ENCODE data around the gene MARCHF9. TPM values are rescaled to one million over a fixed set of nuclear protein-coding genes. Genes with fewer than 3 reads are reported as not detected.
"Not testable (repeated sequence)": the region's sequence is repeated elsewhere in the genome, so short reads cannot be mapped to it uniquely, and the experiment has no call there.

MARCHF9 gene, protein sequence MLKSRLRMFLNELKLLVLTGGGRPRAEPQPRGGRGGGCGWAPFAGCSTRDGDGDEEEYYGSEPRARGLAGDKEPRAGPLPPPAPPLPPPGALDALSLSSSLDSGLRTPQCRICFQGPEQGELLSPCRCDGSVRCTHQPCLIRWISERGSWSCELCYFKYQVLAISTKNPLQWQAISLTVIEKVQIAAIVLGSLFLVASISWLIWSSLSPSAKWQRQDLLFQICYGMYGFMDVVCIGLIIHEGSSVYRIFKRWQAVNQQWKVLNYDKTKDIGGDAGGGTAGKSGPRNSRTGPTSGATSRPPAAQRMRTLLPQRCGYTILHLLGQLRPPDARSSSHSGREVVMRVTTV
- 1 to 10 TPM; 1.7 to 4.4 (median 3.7) TPM for polyA plus RNA-seq

DNA sequence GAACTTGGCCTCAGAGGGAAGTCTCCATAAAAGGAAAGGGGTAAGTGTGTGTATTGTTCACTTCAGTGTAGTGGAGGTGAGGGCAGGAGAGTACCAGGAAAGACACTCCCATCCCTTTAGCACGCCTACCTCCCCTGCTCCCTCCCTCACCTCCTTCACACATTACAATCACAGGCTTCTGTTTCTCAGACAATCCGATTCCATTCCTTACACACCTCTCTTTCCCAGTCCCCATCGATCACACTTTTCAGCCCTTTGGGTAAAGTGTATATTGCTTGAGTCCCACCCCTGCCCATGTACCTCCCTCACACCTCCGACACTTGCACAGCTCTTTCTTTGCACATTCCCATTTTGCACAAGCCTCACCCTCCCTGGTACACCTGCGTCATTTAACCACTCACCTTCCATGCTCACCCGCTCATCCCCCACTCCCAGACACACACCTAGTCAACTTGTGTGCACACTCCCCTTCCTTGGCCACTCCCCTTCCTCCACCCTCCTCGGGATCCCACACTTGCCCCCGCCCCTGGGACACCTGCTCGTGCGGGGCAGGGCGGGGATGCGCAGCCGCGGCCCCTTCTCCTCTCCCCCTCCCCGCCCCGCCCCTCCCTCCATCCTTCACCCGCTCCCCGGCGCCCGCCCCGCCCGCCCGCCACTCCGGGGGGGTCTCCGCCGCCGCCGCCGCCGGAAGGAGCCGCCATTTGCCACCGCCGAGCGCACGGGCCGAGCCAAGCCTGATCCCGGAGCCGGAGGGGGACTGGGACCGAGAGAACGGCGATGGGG is at the start of gene MARCHF9:
Gene MARCHF9 (plus strand): TSS at position 693 of the 783 bp plus-strand sequence. CDS start 426 bp downstream, outside the sequence.
- DNase-seq, result peak; percentile 57 to 62 (median 59)
- Mint-ChIP-seq H3K4me1 (peaks cover 53 to 65% of the 10 kb centered on the region in 2 donors), H3K27ac (peak within 1 kb of the TSS; percentile 89 to 99 (median 96)), H3K9me3 (no peaks in the 10 kb centered on the region), H3K27me3 (ENCODE audit: low read depth in 3 of 3) (peaks cover 6 to 13% (median 9%) of the 10 kb centered on the region in 3 donors), H3K4me3 (peak within 1 kb of the TSS; percentile 89 to 96 (median 94)), H3K36me3 (peaks cover 0 to 3% (median 3%) of the 10 kb centered on the region in 3 donors)

DNA sequence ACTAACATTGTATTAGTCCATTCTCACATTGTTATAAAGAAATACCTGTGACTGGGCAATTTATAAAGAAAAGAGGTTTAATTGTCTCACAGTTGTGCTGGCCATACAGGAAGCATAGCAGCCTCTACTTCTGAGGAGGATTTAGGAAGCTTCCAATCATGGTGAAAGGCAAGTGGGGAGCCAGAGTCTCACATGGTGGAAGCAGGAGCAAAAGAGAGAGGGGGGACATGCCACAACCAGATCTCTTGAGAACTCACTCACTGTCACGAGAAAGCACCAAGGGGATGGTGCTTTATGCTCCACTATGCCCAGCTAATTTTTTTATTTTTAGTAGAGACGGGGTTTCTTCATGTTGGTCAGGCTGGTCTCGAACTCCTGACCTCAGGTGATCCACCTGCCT is 47.7 kb upstream of the MARCHF9 start:
- DNase-seq, result no peak
- Mint-ChIP-seq H3K4me1 (no peaks in the 10 kb centered on the region), H3K36me3 (peaks cover 27 to 63% (median 47%) of the 10 kb centered on the region in 3 donors), H3K27me3 (ENCODE audit: low read depth in 3 of 3) (no peaks in the 10 kb centered on the region), H3K4me3 (no peak overlapping the region), H3K27ac (no peak overlapping the region), H3K9me3 (peaks cover 0 to 5% (median 1%) of the 10 kb centered on the region in 6 donors)

DNA sequence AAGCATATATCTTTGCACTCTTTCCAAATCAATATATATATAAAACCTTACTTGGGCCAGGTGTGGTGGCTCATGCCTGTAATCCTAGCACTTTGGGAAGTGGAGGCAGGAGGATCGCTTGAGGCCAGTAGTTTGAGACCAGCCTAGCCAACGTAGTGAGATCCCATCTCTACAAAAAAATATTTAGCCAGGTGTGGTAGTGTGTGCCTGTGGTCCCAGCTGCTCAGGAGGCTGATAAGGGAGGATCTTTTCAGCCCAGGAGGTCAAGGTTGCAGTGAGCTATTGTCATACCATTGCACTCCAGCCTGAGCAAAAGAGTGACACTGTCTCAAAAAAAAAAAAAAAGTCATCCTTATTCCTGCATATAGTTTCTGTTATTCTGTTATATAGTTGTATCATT is 46.6 kb upstream of the MARCHF9 start:
- no peaks in the 10 kb centered on the region for H3K4me1 Mint-ChIP-seq
- no peak overlapping the region for H3K4me3 Mint-ChIP-seq
- no peak for DNase-seq
- H3K27ac Mint-ChIP-seq, result no peak overlapping the region
- H3K36me3 Mint-ChIP-seq, result peaks cover 22 to 59% (median 39%) of the 10 kb centered on the region in 3 donors
- no peaks in the 10 kb centered on the region for H3K27me3 Mint-ChIP-seq (ENCODE audit: low read depth in 3 of 3)
- peaks cover 0 to 5% (median 1%) of the 10 kb centered on the region in 6 donors for H3K9me3 Mint-ChIP-seq

DNA sequence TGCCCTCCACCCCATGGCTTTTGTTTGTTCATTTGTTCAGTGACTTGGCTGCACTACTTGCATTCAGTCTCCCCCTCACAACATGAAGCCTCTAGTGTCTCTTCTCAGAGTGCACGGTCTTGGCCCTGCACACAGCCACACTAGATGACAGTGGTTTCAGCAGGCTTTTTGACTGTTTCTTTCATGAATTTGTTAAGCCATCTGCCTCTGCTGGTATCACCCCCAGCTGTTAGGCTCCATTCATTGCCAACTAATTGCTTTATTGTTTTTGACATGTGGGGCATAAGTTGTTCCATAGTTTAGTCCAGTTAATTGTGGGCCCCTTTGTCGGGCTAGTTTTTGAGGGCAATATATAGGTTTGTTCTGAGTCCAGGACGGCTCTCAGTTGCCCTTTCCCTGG is 42.2 kb upstream of the MARCHF9 start:
- H3K36me3 Mint-ChIP-seq, result peaks cover 10 to 35% (median 13%) of the 10 kb centered on the region in 3 donors
- H3K27ac Mint-ChIP-seq, result no peak overlapping the region
- no peaks in the 10 kb centered on the region for H3K9me3 Mint-ChIP-seq
- H3K4me1 Mint-ChIP-seq, result no peaks in the 10 kb centered on the region
- no peak overlapping the region for H3K4me3 Mint-ChIP-seq
- no peaks in the 10 kb centered on the region for H3K27me3 Mint-ChIP-seq (ENCODE audit: low read depth in 3 of 3)
- no peak for DNase-seq

DNA sequence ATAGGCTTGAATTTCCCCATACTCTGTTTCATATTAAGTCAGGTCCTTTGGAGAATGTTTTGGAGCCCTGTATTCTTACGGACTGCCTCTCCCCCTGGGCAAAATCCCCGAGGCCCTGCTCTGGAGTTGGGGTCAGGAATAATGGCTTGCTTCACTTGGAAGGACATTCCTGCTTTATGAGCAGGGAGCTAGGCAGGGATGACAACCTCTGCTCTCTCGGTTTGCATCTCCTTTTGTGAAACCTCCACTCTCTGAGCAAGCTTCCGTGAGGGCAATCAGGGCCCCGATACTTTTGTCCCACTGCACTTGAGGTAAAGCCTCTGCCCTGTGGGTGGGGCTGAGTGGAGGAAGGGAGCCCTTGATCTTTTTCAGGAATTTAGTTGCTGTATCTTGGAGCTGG is 41.7 kb upstream of the MARCHF9 start:
- no peaks in the 10 kb centered on the region for H3K9me3 Mint-ChIP-seq
- H3K36me3 Mint-ChIP-seq, result peaks cover 14 to 39% (median 16%) of the 10 kb centered on the region in 3 donors
- no peaks in the 10 kb centered on the region for H3K4me1 Mint-ChIP-seq
- no peak overlapping the region for H3K4me3 Mint-ChIP-seq
- no peak for DNase-seq
- no peak overlapping the region for H3K27ac Mint-ChIP-seq
- H3K27me3 Mint-ChIP-seq (ENCODE audit: low read depth in 3 of 3), result no peaks in the 10 kb centered on the region

DNA sequence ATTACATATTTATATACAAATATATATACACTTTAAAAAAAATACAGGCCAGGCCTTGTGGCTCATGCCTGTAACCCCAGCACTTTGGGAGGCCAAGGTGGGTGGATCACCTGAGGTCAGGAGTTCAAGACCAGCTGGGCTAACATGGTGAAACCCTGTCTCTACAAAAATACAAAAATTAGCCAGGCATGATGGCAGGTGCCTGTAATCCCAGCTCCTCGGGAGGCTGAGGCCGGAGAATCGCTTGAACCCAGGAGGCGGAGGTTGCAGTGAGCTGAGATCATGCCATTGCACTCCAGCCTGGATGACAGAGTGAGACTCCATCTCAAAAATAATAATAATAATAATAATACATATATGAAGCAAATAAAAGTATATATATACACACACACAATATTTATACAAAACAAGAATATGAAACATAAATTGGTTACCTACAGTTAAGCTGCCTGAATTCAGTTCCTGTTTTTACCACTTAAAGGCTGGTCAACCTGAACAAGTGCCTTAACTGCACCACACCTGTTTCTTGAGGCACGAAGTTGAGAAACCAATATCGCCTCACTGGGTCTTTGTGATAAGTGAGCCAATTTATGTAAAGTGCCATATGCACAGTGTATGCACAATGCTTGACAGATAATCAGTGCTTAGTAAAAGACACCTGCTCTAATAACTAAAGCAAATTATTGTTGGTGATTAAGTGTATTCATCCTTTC is 39.7 kb upstream of the MARCHF9 start:
- H3K4me3 Mint-ChIP-seq; H3K9me3 Mint-ChIP-seq; DNase-seq; H3K27me3 Mint-ChIP-seq (ENCODE audit: low read depth in 3 of 3); H3K4me1 Mint-ChIP-seq; H3K27ac Mint-ChIP-seq: not testable (repeated sequence)
- peaks cover 21 to 48% (median 24%) of the 10 kb centered on the region in 3 donors for H3K36me3 Mint-ChIP-seq

DNA sequence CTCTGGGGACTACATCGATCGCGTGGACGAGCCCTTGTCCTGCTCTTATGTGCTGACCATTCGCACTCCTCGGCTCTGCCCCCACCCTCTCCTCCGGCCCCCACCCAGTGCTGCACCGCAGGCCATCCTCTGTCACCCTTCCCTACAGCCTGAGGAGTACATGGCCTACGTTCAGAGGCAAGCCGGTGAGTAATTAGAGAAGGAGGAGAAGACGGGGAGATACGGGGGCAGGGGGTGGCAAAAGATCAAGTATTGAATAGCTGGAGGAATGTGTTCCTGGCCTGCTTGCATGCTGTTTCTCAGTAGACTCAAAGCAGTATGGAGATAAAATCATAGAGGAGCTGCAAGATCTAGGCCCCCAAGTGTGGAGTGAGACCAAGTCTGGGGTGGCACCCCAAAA is 39.1 kb upstream of the MARCHF9 start:
- H3K27ac Mint-ChIP-seq, result no peak overlapping the region

DNA sequence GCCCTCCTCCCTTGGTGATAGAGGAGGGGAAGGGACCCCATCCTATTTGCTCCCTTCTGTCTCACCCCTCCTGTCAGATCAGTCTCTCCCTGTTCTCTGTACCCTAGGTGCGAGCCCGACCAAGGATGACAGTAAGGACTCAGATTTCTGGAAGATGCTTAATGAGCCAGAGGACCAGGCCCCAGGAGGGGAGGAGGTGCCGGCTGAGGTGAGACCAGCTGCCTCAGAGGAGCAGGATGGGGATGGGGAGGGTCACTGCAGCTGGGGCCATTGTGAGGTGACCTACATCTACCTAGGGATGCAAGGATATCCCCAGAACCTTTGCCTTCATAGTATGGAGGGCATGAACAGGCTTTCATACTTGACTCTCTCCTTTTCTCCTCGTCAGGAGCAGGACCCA is 38.6 kb upstream of the MARCHF9 start:
- Mint-ChIP-seq H3K4me1 (no peaks in the 10 kb centered on the region), H3K27ac (peak overlapping the region in 1 of 6 donors; percentile 22), H3K36me3 (peaks cover 20 to 45% (median 21%) of the 10 kb centered on the region in 3 donors), H3K27me3 (ENCODE audit: low read depth in 3 of 3) (peaks cover 0 to 2% (median 0%) of the 10 kb centered on the region in 3 donors), H3K9me3 (no peaks in the 10 kb centered on the region), H3K4me3 (no peak overlapping the region)
- no peak for DNase-seq

More for the DNA sequence above, 39.1 kb upstream of the MARCHF9 start:
- H3K9me3 Mint-ChIP-seq, result no peaks in the 10 kb centered on the region
- H3K4me3 Mint-ChIP-seq, result no peak overlapping the region
- peaks cover 21 to 46% (median 24%) of the 10 kb centered on the region in 3 donors for H3K36me3 Mint-ChIP-seq
- DNase-seq, result no peak
- H3K4me1 Mint-ChIP-seq, result no peaks in the 10 kb centered on the region
- no peaks in the 10 kb centered on the region for H3K27me3 Mint-ChIP-seq (ENCODE audit: low read depth in 3 of 3)

DNA sequence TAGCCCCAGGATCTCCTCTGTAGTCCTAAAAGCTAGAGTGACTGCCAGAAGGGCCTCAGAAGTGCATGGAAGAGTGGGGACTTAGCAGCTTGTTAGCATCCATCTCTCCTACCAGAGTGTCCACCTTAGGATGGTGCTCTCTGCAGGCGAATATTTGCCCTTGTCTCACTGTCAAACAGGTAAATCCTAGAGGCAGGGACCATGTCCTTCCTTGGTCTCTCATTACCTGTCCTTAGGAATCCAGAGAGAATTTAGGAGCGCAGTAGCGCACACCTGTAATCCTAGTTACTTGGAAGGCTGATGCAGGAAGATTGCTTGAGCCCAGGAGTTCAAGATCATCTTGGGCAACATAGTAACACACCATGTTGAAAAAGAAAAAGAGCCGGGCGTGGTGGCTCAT is 37.8 kb upstream of the MARCHF9 start:
- Mint-ChIP-seq H3K4me1 (peaks cover 0 to 2% of the 10 kb centered on the region in 2 donors), H3K27me3 (ENCODE audit: low read depth in 3 of 3) (peaks cover 0 to 3% (median 2%) of the 10 kb centered on the region in 3 donors), H3K9me3 (no peaks in the 10 kb centered on the region), H3K4me3 (no peak overlapping the region), H3K36me3 (peaks cover 13 to 41% (median 18%) of the 10 kb centered on the region in 3 donors), H3K27ac (no peak overlapping the region)
- no peak for DNase-seq

DNA sequence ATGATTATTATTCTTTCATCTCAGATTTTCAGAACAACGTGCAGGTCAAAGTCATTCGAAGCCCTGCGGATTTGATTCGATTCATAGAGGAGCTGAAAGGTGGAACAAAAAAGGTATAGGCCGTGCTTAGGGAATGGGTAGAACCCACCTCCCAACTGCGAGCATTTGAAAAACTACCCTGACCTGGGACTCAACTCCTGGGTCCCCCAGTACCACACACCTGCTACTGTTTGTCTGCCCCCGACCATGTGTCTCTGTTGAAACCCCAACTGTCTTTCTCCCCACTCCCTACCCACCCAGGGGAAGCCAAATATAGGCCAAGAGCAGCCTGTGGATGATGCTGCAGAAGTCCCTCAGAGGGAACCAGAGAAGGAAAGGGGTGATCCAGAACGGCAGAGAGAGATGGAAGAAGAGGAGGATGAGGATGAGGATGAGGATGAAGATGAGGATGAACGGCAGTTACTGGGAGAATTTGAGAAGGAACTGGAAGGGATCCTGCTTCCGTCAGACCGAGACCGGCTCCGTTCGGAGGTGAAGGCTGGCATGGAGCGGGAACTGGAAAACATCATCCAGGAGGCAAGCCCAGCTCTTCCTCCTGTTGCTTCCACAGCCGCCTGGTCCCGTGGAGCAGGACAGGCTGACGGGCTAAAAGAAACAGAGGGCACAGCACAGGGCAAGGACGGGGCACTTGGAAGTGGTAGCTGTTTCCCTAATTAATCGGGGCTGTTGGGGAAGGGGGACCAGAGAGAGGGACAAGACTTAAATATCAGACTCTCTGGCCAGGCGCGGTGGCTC is 36.9 kb upstream of the MARCHF9 start:
- peak overlapping the region in 1 of 6 donors; percentile 72 for H3K27ac Mint-ChIP-seq
- no peak overlapping the region for H3K4me3 Mint-ChIP-seq
- H3K4me1 Mint-ChIP-seq, result peaks cover 0 to 2% of the 10 kb centered on the region in 2 donors
- H3K36me3 Mint-ChIP-seq, result peaks cover 12 to 36% (median 18%) of the 10 kb centered on the region in 3 donors
- H3K27me3 Mint-ChIP-seq (ENCODE audit: low read depth in 3 of 3), result peaks cover 2 to 3% (median 2%) of the 10 kb centered on the region in 3 donors
- no peak for DNase-seq
- no peaks in the 10 kb centered on the region for H3K9me3 Mint-ChIP-seq

DNA sequence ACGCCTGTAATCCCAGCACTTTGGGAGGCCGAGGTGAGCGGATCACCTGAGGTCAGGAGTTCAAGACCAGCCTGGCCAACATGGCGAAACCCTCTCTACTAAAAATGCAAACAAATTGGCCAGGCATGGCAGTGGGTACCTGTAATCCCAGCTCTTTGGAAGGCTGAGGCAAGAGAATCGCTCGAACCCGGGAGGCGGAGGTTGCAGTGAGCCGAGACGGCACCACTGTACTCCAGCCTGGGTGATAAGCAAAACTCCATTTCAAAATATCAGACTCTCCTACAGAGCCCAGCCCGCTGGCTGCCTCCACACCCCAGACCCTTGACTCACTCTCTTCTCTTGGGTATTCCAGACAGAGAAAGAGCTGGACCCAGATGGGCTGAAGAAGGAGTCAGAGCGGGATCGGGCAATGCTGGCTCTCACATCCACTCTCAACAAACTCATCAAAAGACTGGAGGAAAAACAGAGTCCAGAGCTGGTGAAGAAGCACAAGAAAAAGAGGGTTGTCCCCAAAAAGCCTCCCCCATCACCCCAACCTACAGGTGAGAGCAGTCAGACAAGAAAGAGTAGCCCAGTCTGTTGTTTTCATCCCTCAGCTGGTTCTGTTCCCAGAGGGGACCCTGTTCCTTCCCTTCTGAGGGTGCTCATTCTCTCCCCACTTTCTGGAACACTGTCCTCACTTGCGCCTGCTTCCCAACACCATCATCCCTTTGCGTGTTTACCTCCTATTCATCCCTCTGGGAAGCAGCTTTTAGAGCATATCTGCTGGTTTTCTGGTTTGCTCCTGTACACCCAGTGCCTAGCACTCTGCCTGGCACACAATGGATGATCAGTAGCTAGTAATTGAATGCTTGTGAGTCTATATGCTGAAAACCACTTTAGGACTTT is 36.0 kb upstream of the MARCHF9 start:
- H3K4me1 Mint-ChIP-seq, result peaks cover 0 to 5% of the 10 kb centered on the region in 2 donors
- no peak overlapping the region for H3K4me3 Mint-ChIP-seq
- H3K9me3 Mint-ChIP-seq, result no peaks in the 10 kb centered on the region
- no peak overlapping the region for H3K27ac Mint-ChIP-seq
- peaks cover 12 to 36% (median 18%) of the 10 kb centered on the region in 3 donors for H3K36me3 Mint-ChIP-seq
- no peak for DNase-seq
- peaks cover 2 to 3% (median 2%) of the 10 kb centered on the region in 3 donors for H3K27me3 Mint-ChIP-seq (ENCODE audit: low read depth in 3 of 3)
